Activated naive CD4-positive, alpha-beta T cell treated with anti-CD3 and anti-CD28 coated beads, Interleukin-2, amount 10 ng/mL, durations not matched to agents 5 hours and 36 hours (primary cell): Measurements from ENCODE around the gene FOLR3. TPM values are rescaled to one million over a fixed set of nuclear protein-coding genes. Genes with fewer than 3 reads are reported as not detected.

Source experiments
- total RNA-seq, 2 experiments: library from RNA; stranded (reverse); gene quantifications; one replicate each; pipeline ENCODE4 v1.2.3, GENCODE V29; 2021

FOLR3 gene
- not detected for total RNA-seq

GRCh38 chr11:72135473-72135872, at the start of gene FOLR3:
TSS of gene FOLR3 (plus strand) at chr11:72135725. CDS start at chr11:72135953, 228 bp downstream.

GRCh38 chr11:72102946-72103753, 32.4 kb upstream of the FOLR3 start, which contains the start of gene LAMTOR1:
TSS of gene LAMTOR1 (minus strand) at chr11:72103297. CDS start at chr11:72103224, 73 bp downstream.

GRCh38 chr11:72105888-72106287, 29.6 kb upstream of the FOLR3 start, which contains the start of gene TOMT:
TSS of gene TOMT (plus strand) at chr11:72105924. CDS start at chr11:72105952, 28 bp downstream.

GRCh38 chr11:72112143-72112977, 23.2 kb upstream of the FOLR3 start, which contains the start of gene ANAPC15:
TSS of gene ANAPC15 (minus strand) at chr11:72112695. CDS start at chr11:72111276, 1,419 bp downstream.

Other genes starting within 250 kb of the FOLR3 start
- 10 to 100 TPM; 12.3 to 14.1 TPM for gene XNDC1N, start 207.1 kb upstream of the FOLR3 start, total RNA-seq
- 10 to 100 TPM; 20.9 to 22.4 TPM for gene RNF121, start 206.7 kb upstream of the FOLR3 start, total RNA-seq
- gene IL18BP, start 136.8 kb upstream of the FOLR3 start, total RNA-seq = 10 to 100 TPM; 13.3 to 16.6 TPM
- gene NUMA1, start 55.2 kb upstream of the FOLR3 start, total RNA-seq = 100 to 1,000 TPM; 218 to 220 TPM
- 1 to 10 TPM; 6.0 TPM for gene LRRC51, start 54.9 kb upstream of the FOLR3 start, total RNA-seq
- 10 to 100 TPM; 72.8 to 75.1 TPM for gene LAMTOR1, start 32.4 kb upstream of the FOLR3 start, total RNA-seq
- gene TOMT, start 29.8 kb upstream of the FOLR3 start, total RNA-seq = not detected
- 10 to 100 TPM; 74.3 to 78.6 TPM for gene ANAPC15, start 23.0 kb upstream of the FOLR3 start, total RNA-seq
- gene FOLR1, start 56.4 kb downstream of the FOLR3 start, total RNA-seq = not detected
- not detected for gene FOLR2, start 81.1 kb downstream of the FOLR3 start, total RNA-seq
- 100 to 1,000 TPM; 120 to 131 TPM for gene INPPL1, start 89.0 kb downstream of the FOLR3 start, total RNA-seq
- gene PHOX2A, start 108.5 kb downstream of the FOLR3 start, total RNA-seq = not detected